ENCODE measurements around the gene PSMA3. TPM values are rescaled to one million over a fixed set of nuclear protein-coding genes. Genes with fewer than 3 reads are reported as not detected.

PSMA3 gene
- total and polyA plus RNA-seq, 2 of the 8 experiments (the other 6 are each of a cell fraction or from before 2014, with no cell fraction given), result 285 to 507 TPM

DNA sequence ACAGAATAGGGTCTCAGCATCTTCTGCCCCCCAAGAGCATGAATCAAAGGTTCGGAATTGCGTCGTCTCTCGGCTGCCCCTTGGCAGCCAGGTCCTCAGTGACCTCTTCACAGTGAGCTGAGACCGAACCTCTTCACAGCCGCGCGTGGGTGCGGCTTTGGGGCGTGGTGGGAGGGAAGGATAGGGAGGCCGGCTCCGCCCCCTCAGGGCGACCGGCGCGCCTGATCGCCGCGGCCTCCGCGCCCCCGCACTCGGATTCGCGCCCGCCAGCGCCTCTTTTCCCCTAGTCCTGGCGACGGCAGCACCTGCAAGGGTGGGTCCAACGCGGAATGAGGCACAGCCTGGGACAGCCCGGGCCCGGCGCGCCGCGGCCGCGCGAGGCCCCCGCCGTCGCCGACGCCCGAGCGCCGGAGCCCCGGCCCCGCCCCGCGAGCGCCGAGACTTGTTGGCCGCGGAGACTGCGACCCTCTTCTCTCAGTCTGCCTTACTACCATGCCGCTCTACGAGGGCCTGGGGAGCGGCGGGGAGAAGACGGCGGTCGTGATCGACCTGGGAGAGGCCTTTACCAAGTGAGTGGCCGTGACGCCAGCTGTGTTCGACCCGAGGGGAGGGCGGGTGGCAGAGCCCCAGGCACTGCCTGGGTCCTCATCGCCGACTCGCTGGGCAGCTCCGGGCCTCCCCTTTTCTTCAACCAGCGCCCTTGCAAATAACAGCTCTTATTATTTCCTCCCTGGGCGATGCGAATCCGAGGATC is 44.7 kb upstream of the PSMA3 start, which contains the start of gene ACTR10 (continued):
- TF ChIP-seq, protein P1, sequence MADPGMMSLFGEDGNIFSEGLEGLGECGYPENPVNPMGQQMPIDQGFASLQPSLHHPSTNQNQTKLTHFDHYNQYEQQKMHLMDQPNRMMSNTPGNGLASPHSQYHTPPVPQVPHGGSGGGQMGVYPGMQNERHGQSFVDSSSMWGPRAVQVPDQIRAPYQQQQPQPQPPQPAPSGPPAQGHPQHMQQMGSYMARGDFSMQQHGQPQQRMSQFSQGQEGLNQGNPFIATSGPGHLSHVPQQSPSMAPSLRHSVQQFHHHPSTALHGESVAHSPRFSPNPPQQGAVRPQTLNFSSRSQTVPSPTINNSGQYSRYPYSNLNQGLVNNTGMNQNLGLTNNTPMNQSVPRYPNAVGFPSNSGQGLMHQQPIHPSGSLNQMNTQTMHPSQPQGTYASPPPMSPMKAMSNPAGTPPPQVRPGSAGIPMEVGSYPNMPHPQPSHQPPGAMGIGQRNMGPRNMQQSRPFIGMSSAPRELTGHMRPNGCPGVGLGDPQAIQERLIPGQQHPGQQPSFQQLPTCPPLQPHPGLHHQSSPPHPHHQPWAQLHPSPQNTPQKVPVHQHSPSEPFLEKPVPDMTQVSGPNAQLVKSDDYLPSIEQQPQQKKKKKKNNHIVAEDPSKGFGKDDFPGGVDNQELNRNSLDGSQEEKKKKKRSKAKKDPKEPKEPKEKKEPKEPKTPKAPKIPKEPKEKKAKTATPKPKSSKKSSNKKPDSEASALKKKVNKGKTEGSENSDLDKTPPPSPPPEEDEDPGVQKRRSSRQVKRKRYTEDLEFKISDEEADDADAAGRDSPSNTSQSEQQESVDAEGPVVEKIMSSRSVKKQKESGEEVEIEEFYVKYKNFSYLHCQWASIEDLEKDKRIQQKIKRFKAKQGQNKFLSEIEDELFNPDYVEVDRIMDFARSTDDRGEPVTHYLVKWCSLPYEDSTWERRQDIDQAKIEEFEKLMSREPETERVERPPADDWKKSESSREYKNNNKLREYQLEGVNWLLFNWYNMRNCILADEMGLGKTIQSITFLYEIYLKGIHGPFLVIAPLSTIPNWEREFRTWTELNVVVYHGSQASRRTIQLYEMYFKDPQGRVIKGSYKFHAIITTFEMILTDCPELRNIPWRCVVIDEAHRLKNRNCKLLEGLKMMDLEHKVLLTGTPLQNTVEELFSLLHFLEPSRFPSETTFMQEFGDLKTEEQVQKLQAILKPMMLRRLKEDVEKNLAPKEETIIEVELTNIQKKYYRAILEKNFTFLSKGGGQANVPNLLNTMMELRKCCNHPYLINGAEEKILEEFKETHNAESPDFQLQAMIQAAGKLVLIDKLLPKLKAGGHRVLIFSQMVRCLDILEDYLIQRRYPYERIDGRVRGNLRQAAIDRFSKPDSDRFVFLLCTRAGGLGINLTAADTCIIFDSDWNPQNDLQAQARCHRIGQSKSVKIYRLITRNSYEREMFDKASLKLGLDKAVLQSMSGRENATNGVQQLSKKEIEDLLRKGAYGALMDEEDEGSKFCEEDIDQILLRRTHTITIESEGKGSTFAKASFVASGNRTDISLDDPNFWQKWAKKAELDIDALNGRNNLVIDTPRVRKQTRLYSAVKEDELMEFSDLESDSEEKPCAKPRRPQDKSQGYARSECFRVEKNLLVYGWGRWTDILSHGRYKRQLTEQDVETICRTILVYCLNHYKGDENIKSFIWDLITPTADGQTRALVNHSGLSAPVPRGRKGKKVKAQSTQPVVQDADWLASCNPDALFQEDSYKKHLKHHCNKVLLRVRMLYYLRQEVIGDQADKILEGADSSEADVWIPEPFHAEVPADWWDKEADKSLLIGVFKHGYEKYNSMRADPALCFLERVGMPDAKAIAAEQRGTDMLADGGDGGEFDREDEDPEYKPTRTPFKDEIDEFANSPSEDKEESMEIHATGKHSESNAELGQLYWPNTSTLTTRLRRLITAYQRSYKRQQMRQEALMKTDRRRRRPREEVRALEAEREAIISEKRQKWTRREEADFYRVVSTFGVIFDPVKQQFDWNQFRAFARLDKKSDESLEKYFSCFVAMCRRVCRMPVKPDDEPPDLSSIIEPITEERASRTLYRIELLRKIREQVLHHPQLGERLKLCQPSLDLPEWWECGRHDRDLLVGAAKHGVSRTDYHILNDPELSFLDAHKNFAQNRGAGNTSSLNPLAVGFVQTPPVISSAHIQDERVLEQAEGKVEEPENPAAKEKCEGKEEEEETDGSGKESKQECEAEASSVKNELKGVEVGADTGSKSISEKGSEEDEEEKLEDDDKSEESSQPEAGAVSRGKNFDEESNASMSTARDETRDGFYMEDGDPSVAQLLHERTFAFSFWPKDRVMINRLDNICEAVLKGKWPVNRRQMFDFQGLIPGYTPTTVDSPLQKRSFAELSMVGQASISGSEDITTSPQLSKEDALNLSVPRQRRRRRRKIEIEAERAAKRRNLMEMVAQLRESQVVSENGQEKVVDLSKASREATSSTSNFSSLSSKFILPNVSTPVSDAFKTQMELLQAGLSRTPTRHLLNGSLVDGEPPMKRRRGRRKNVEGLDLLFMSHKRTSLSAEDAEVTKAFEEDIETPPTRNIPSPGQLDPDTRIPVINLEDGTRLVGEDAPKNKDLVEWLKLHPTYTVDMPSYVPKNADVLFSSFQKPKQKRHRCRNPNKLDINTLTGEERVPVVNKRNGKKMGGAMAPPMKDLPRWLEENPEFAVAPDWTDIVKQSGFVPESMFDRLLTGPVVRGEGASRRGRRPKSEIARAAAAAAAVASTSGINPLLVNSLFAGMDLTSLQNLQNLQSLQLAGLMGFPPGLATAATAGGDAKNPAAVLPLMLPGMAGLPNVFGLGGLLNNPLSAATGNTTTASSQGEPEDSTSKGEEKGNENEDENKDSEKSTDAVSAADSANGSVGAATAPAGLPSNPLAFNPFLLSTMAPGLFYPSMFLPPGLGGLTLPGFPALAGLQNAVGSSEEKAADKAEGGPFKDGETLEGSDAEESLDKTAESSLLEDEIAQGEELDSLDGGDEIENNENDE (IDR thresholded peaks at IDR 0.05; ENCODE audit: insufficient replicate concordance, low read length), result no peak
- TF ChIP-seq SIX5 (IDR thresholded peaks at IDR 0.05; ENCODE audit: low read depth, low read length) (no peak), RXRA (IDR thresholded peaks at IDR 0.05; ENCODE audit: insufficient read depth, low read depth, low read length) (no peak), SP4 (IDR thresholded peaks at IDR 0.05; ENCODE audit: low read length) (peak; percentile 98), EZH2 (IDR thresholded peaks at IDR 0.05; ENCODE audit: low read depth, low read length, severe bottlenecking) (no peak), RFX5 (IDR thresholded peaks at IDR 0.05; ENCODE audit: borderline replicate concordance, low read depth, low read length) (no peak), CTCF (IDR thresholded peaks at IDR 0.05; ENCODE audit: control extremely low read depth in 1 of 3, insufficient read depth in 1 of 3, low read depth in 1 of 3, low read length in 3 of 3) (no peak), JUN (IDR thresholded peaks at IDR 0.05; ENCODE audit: low read depth, low read length) (no peak)
